ENCODE results near the gene FAU.
A peak's percentile ranks its signal among the peaks of the same experiment; 100 is the strongest.
"Not testable (repeated sequence)": the region's sequence is repeated elsewhere in the genome, so short reads cannot be mapped to it uniquely, and the experiment has no call there.

The FAU gene

DNA sequence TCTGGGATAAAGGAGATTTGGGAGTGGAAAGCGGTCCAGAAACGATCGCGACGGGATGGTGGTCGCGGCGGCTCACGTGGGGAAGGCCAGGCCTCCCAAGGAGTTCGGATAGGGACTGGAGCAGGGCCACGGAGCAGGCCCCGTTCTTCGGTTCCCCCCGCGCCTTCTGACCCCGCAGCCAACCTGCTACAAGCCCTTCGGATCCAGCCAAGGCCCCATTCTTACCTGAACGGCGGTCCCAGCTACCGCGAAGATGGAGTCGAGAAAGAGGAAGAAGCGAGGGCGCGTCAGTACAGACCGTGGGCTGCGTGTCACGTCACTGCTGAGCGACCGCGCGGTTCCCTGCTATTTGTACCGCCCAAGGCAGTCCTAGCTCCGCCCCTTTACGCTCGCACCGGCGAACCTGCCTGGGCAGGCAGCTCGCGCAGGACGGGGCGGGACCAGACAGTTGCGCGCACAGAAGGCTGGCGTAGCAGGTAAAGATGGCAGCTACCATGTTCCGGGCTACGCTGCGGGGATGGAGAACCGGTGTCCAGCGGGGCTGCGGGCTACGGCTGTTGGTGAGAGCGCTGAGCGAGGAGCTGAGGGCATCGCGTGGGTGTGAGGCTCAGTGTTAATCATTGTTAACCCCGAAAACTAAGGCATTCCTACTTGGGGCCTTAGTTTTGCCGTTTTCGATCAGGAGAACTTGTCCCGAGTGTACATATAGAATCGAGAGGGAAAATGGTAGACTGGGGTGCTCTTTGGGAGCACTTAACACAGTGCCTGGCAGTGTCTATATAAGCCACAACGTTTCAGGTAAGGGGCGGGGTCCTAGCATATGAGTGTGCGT, at the start of gene FAU, which contains the start of gene MRPL49:
Gene FAU (minus strand): TSS at position 270 of the 832 bp plus-strand sequence. CDS start 321 bp downstream, outside the sequence.
Gene MRPL49 (plus strand): TSS at position 457 of the 832 bp plus-strand sequence. CDS start 26 bp downstream, at position 483.
- peak; percentile 98 for DNase-seq

DNA sequence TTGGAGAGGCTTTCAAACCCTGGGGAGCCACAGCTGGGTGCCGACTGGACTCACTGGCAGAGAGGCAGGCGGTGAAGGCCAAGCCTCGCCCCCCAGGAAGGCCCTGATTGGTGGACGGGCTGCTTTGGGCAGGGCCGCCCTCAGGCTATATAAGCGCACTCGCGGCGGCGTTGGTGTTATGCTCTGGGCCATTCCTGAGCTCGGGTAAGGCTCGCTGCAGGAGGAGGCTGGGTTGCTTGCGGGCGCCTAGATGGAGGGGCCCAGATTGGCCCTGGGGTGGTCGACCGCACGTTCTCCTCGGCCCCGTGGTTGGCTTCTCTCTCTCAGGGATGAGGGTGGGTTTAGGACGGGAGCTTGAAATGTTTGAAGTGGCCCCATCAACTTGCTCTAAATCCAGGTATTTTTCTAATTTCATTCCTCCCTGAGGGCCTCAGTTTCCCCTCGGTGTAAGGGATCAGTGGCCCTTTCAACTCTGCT, 48.2 kb upstream of the FAU start, which contains the start of gene SPDYC:
Gene SPDYC (plus strand): TSS at position 176 of the 477 bp plus-strand sequence. CDS start 1,125 bp downstream, outside the sequence.
- no peak for DNase-seq

DNA sequence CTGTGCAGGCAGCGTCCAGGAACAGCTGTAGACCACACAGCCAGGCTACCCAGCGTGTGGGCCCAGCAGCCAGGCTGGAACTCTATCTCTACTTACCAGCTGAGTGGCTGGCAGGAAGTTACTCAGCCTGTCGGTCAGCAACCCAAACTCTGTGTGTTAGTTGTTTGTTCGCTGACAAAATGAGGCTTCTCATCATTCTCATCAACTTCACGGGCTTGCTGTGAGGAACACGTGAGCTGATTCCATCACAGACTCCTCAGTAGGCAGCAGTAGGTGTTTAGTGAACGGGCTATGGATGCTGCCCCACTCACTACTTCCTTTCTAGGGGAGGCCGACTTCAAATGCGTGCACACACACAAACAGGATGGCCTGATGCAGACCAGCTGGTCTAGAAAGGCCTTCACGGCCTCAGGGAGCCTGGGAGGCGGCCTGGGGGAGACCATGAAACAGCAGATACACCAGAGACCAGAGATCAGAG, 47.3 kb upstream of the FAU start:
- no peak for DNase-seq

DNA sequence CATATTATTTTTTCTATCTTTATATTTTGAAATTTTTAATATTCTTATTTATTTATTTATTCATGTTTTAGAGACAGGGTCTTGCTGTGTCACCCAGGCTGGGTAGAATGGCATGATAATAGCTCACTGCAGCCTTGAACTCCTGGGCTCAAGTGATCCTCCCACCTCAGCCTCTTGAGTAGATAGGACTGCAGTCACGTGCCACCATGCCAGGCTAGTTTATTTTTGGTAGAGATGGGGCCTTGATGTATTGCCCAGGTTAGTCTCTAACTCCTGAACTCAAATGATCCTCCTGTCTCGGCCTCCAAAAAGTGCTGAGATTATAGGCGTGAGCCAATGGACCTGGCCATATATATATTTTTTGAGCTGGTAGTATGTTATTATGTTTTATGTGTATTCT, 45.7 kb upstream of the FAU start:
- no peak for DNase-seq

DNA sequence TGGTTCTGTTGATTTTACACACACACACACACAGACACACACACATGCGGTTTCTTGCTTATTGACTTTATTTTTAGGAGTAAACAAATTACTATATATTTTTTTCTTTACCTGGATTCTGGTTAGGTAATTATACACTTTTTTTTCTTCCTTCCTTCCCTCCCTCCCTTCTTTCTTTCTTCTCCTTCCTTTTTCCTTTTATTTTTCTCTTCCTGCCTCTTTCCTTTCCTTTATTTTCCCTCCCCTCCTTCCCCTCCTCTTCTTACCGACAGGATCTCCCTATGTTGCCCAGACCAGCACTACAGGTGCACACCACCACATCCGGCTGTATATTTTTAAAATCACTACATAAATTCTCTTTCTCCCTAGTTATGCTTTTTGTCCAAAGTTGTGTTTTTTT, 45.0 kb upstream of the FAU start:
- no peak for DNase-seq

DNA sequence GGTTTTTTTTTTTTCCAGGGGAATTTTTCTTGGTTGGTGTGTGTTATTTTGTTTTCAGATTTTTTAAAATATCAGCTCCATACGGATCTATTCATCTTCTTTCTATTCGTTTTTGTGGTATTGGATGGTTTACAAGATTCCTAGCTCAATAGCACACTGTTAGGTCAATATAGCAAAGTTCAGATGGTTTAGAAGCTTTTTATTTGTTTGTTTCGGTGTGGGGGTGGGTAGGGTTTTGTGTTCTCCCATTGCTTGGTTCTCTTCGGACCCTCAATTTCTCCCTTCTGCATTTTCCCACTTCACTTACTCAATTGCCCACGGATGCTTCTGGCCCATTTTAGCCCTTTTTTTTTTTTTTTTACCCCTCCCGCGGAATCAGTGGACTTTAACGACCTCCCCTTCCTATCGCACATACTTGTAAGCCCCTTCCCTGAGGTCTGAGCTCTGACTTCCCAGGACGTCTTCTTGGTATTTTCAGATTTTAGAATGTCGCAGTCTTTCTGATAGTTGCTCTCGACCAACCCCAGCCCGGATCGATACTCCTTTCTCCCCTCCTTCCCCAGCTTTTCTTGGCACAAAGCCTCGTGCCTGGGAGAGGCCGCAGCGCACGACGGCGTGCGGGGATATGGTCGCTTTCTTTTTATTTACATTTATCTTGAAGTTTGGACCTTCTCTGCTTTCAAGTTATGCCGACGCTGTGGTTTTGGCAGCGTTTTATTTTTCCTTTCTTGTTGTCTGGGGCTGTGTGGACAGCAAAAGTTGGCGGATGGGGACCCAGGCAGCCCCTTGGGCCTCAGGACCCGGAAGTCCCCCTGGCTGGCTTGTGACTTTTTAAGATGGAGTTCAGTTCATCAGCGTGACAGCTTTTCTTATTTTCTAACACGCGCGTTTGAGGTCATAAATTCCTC, 43.7 kb upstream of the FAU start:
- DNase-seq, result peak; percentile 39

DNA sequence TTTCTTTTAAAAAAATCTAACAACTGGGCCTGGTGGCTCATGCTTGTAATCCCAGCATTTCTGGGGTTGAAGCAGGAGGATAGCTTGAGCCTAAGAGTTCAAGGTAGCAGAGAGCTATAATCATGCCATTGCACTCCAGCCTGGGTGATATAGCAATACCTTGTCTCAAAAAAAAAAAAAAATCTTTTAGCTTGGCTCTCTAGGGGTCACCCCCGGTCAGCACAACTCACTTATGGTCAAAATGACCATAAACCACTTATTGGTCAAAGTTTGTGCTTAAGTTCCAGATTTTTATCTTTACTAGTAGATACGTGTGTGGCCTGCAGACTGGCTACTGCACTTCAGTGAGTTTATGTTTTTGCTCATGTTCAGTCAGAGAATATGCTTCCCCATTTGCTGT, 41.8 kb upstream of the FAU start:
- no peak for DNase-seq

DNA sequence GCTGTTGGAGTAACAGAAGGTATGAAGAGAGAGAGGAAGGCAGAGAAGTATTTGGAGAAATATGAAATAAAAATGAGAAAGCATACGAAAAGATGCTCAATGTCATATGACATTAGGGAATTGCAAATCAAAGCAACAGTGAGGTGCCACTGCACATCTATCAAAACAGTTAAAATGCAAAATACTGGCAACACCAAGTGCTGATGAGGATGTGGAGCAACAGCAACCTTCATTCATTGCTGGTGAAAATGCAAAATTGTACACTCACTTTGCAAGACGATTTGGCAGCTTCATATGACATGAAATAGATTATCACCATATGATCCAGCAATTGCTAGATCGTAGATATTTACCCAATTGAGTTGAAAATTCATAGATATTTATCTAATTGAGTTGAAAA, 38.7 kb upstream of the FAU start:
- no peak for DNase-seq

DNA sequence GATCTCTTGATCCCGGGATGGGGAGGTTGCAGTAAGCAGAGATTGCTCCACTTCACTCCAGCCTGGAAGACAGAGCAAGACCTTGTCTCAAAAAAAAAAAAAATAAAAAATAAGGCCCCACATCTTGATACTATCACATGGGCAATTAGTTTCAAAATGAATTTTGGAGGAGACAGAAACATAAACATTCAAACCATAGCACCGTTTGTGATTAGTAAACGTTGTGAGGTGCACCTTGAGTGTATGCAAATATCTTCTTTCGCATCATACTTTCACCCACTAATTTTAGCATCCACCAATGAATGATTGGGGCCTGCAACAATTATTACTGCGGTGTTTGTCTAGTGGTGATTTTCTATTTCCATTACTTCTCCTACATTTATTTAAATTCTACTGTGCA, 37.1 kb upstream of the FAU start:
- no peak for DNase-seq

DNA sequence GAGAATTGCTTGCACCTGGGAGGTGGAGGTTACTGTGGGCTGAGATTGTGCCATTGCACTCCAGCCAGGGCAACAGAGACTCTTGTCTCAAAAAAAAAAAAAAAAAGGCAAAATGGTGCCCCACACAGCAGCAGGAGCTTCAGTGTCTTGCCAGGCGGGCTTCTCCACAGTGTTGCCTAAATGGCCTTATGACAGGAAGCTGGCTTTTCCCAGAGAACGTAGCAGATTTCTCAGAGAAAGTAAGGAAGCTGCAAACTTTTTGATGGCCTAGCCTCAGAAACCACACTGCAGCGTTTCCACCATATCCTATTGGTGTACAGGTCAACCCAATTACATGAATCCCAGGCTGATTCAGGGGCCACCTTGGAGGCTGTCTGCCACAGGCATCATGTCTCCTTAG, 35.4 kb upstream of the FAU start:
- DNase-seq, result no peak

DNA sequence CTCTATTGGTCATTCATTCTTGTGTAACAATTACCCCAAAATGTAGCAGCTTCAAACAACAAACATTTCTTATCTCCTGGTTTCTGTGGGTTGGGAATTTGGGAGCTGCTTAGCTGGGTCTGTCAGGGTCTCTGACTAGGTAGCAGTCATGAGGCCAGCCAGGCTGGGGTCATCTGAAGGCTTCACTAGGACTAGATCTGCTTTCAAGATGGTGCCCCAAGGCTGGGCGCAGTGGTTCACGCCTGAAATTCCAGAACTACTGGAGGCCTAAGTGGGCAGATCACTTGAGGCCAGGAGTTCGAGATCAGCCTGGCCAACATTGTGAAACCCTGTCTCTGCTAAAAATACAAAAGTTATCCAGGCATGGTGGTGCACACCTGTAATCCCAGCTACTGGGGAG, 35.0 kb upstream of the FAU start:
- DNase-seq, result no peak

DNA sequence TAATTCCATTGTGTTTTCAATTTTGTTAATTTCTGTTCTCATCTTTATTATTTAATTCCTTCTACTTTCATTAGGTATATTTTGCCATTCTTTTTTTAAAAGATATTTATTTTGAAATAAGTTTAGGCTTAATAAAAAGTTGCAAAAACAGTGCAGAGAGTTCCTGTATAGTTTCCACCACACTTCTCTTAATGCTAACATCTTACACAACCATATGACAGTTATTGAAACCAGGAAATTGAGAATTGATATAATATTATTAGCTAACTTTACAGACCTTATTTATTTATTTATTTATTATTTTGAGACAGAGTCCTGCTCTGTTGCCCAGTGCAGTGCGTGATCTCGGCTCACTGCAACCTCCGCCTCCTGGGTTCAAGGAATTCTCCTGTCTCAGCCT, 34.3 kb upstream of the FAU start:
- DNase-seq, result no peak

DNA sequence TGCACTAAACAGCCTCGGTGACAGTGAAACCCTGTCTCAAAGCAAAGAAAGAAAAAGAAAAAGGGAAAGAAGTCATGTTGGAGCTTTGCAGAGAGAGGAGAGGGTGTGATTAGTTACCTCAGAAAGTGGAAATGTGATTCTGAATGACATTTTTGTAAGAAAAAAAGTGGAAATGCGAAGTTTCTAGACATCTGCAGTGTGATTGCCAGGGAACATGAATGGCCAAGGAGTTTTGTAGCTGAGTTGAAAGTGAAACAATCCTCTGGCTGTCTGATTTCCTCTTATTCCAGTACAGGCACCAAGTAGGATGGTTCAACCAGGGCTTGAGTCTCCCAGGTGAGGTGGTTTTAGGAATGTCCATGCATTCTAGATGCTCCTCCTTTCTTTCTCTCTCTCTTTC, 30.2 kb upstream of the FAU start:
- DNase-seq, result no peak

DNA sequence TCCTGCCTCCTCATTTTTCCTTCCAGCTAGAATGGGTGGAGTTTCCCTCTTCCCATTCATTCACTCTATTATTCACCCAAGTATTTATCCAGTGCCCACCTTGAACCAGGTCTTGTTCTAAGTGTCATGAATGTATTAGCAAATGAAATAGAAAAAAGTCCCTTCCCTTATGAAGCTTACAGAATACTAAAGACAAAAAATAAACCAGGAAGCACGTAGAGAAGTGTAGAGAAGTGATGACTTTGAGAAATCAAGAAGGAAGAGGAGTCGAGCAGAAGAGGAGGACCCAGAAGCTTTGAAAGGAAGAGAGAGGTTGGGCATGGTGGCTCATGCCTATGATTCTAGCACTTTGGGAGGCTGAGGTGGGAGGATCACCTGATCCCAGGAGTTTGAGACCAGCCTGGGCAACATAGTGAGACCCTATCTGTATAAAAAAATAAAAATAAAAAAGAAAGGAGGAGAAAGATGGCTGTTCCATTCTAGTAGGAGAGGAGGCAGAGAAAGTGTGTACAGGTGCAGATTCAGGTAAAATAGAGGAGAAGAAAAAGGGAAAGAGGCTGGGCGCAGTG, 29.5 kb upstream of the FAU start:
- DNase-seq, result no peak

DNA sequence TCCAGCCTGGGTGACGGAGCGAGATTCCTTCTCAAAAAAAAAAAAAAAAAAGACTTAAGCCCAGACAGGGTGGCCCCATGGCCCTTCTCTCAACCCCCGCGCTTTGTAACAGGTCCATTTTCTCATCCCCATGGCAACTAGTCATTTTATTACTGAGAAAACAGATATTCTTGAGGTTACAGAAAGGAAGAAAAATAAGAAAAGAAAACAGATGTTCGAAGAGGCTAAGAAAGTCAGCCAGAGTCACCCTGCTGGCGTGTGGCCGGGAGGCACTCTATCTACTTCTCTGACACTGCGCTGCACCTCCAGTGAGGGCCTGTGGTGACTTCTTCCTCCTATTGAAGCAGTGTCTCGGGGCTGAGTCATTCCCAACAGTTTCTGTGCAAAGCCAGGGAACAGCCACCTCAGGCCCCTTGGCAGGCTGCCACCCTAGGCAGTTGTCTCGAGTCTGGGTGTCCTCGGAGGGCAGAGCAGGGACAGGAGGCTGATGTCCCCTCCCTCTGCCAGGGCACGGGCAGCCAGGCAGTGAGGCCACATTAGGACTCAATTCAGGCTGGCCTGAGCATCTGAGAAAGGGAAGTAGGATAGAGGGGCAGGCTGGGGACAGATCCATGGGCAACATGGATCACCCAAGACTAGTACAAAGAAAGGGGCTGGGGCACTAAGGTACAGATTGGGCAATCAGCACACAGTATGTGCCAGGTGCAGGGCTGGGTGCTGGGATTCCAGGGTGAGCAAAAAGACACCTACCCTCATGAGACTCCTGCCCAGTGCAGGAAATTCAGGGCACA, 28.8 kb upstream of the FAU start:
- peak; percentile 83 for DNase-seq

DNA sequence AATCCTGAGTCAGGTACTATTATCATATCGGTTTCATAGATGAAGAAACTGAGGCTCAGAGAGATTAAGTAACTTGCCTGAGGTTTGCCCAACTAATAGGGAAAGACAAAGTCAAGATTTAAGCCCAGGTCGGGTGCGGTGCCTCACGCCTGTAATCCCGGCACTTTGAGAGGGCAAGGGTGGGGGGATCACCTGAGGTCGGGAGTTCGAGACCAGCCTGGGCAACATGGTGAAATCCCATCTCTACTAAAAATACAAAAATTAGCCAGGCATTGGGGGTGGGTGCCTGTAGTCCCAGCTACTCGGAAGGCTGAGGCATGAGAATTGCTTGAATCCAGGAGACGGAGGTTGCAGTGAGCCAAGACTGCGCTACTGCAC, 28.2 kb upstream of the FAU start:
- not testable (repeated sequence) for DNase-seq

DNA sequence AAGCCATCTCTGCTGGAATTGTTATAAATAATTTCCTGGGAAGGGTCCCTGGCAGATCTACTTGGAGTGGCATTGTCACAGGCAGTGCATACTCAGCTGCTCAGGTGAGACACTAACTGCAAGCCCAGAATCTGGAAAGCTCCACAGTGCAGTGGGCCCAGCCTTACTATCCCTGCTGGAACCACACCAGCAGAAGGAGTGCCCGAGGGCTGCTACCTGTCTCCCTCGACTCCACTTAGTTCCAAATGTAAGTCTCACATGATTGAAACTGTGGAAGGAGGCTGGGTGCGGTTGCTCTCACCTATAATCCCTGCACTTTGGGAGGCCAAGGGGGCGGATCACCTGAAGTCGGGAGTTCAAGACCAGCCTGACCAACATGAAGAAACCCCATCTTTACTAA, 26.7 kb upstream of the FAU start:
- no peak for DNase-seq

DNA sequence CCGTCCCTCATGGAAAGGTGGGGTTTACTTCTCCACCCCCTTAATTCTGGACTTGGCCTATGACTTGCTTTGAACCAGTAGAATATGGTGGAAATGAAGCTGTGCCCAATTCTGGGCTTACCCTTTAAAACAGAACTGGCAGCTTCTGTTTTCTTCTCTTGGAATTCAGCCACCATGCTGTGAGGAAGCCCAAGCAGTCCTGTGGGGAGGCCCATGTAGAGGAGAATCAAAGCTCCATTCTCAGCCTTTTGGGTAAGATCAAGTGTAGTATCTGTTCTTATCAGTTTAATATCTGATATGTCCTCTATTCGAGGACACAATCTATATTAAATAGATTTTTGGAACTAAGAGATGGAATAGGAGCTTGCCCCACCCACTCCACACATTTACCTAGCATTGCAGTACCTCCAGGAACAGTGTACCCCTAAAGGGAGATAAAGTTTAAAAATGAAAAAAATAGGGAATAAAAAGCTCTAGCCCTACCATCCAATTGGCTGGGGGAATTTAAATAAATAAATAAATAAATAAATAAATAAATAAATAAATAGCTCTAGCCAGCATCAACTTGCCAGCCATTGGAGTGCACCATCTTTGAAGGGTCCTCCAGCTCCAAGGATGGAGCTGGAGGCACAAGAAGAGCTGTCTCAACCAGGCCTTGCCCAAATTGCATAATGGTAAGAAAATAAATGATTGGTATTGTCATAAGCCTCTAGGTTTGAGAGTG, 25.6 kb upstream of the FAU start:
- no peak for DNase-seq

DNA sequence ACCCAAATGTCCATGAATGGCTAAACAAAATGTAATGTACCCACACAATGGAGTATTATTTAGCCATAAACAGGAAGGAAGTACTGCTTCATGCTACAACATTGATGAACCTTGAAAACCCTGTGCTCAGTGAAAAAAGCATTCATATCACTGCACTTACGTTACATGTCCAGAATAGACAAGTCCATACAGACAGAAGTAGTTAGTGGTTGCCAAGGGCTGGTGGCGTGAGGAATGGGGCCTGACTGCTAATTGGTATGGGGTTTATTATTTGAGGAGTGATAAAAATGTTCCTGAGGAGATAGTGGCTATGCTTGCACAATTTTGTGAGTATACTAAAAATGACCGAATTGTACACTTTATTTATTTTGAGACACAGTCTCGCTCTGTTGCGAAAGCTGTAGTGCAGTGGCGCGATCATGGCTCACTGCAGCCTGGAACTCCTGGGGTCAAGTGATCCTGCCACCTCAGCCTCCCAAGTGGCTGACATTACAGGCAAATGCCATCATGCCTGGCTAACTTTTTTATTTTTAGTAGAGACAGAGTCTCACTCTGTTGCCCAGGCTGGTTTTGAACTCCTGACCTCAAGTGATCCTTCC, 20.1 kb upstream of the FAU start:
- no peak for DNase-seq

DNA sequence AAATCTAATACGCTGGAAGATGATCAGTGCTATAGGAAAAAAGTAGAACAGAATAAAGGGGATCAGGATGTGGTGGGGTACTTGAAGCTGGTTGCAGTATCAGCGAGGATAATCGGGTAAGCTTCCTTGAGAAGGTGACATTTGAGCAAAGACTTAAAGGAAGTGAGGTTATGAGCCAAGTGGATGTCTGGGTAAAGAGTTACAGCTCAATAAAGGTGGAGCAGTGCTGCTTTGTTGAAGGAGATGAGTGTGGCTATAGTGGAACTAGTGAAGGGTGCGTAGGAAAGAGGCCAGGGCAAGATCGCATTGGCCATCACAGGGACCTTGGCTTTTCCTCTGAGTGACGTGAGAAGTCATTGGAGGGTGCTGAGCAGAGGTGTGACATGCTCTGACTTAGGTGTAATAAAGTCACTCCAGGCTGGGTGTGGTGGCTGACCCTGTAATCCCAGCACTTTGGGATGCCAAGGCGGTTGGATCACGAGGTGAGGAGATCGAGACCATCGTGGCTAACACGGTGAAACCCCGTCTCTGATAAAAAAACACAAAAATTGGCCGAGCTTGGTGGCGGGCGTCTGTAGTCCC, 14.7 kb upstream of the FAU start:
- no peak for DNase-seq
